ENCODE results near the gene CSAG3.
"Not testable (repeated sequence)": the region's sequence is repeated elsewhere in the genome, so short reads cannot be mapped to it uniquely, and the experiment has no call there.

The CSAG3 gene

DNA sequence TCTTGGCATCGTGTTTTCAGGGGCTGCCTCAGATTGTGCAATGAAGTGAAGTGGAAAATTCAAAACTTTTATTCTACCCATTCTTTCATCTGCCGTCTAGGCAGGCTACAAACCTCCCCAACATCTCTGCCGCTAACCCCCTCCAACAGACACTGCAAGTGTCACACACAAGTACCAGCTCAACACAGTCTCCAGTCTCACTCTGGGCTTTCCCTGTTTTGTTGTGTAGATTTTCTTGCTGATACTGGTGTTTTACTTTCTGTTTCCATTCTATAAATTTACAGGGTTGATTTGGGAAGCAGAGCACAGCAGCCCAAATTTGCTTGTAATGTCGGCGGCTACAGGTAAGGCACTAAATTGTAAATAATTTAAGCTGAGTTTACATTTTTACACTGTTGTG is 4.1 kb upstream of the CSAG3 start:
- H3K27ac ChIP-seq (ENCODE audit: low read depth, low read length); H3K9ac ChIP-seq (ENCODE audit: low read length); H3K4me3 ChIP-seq (ENCODE audit: low read length); H3K4me1 ChIP-seq (ENCODE audit: control insufficient read depth, insufficient read depth, low read length); H3K36me3 ChIP-seq (ENCODE audit: control insufficient read depth, insufficient read depth, low read length); H3K27me3 ChIP-seq (ENCODE audit: control insufficient read depth, insufficient read depth, low read length): not testable (repeated sequence)

DNA sequence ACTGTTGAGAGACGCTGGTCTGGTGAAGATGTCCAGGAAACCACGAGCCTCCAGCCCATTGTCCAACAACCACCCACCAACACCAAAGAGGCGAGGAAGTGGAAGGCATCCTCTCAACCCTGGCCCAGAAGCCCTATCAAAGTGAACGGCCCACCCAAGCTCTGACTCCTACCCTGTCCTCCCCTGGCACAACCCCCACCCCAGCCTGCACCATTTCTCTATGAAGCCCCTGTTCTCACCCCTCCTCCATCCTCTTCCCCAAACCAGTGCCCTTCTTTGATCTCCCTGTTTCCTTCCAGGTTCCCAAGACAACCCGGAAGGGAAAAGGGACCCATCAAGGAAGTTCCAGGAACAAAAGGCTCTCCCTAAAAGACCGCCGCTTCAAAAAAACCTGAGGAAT is 526 bp downstream of the CSAG3 start:
- H3K4me3 ChIP-seq (ENCODE audit: low read length); H3K9ac ChIP-seq (ENCODE audit: low read length); H3K27ac ChIP-seq (ENCODE audit: low read depth, low read length); H3K27me3 ChIP-seq (ENCODE audit: control insufficient read depth, insufficient read depth, low read length); H3K4me1 ChIP-seq (ENCODE audit: control insufficient read depth, insufficient read depth, low read length); H3K36me3 ChIP-seq (ENCODE audit: control insufficient read depth, insufficient read depth, low read length): not testable (repeated sequence)

DNA sequence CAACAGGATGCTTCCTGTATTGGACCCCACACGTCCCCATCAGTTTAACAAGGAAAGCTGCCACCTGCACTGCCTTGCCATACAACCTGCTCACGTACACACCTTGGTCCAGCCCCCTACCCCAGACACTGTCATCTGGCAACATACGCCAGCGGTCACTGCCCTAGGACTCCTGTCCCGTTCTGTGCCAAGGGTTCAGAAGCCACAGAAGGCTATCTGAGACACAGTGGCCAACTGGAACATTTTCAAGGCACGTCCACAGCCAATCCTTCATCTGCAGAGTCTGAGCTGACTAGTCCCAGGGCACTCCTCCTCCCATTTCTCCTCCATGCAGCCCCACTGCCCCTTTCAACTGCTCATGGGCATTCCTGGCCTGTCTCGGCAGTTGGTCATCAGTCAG is 2.6 kb downstream of the CSAG3 start:
- H3K9ac ChIP-seq (ENCODE audit: low read length), result not testable (repeated sequence)

DNA sequence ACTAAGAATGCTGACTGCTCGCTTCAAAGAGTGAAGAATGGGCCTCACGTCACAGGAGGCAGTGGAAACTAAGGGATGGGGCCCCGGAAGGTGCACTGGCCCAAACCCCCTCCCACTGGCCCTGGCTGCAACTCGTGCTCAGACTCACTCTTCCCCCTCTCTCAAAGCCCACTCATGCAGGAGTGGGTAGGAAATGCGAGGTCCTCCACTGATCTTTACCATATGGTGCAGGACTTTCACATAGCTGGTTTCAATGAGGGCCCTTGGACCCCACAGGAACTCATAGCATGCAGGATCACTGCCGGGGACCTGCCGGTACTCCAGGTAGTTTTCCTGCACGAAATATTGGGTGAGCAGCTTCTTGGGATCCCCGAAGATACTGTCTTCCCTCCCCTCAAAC is 7.5 kb downstream of the CSAG3 start:
- H3K36me3 ChIP-seq (ENCODE audit: control insufficient read depth, insufficient read depth, low read length); H3K27ac ChIP-seq (ENCODE audit: low read depth, low read length); H3K4me1 ChIP-seq (ENCODE audit: control insufficient read depth, insufficient read depth, low read length); H3K4me3 ChIP-seq (ENCODE audit: low read length); H3K9ac ChIP-seq (ENCODE audit: low read length); H3K27me3 ChIP-seq (ENCODE audit: control insufficient read depth, insufficient read depth, low read length): not testable (repeated sequence)

More for the DNA sequence above, 2.6 kb downstream of the CSAG3 start:
- not testable (repeated sequence) for H3K4me1 ChIP-seq (ENCODE audit: control insufficient read depth, insufficient read depth, low read length); H3K36me3 ChIP-seq (ENCODE audit: control insufficient read depth, insufficient read depth, low read length); H3K27ac ChIP-seq (ENCODE audit: low read depth, low read length); H3K27me3 ChIP-seq (ENCODE audit: control insufficient read depth, insufficient read depth, low read length); H3K4me3 ChIP-seq (ENCODE audit: low read length)

DNA sequence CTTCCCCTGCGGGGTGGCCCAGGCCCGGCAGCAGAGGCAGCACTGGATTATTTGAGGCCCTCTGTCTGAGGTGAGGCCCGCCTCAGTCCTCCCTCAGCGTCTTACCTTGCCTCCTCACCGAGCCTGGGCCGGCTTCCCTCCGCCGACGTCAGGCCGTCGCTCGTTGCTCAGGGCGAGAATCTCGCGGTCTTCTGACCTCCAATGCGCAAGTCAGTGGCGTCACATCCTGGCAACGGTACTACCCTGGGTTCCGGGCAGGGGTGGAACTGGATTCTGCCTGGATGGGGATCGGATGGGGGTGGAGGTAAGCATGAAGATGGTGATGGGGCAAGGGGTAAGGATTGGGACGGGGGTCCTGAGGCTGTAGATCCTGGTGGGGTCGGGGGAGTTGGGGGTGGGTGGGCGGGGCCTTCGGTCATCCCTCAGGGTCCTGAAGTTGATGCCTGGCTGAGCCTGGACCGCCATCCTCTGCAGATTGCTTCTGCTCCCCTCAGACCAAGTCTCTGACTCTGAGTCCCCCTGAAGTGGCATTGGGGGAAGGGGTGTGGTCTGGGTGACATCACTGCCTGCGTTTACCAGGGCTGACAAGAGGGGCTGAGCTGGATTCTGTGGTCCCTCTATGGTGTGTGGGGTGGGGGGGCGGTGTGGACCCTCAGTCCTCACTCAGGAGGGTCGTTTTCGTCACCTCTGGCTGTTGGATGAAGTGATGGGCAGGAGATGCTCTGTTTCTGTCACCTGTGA is 10.7 kb downstream of the CSAG3 start, which contains the start of gene MAGEA6:
TSS of gene MAGEA6 (minus strand) at position 141 of the 741 bp plus-strand sequence. CDS start 2,039 bp downstream, outside the sequence.
- H3K9ac ChIP-seq (ENCODE audit: low read length); H3K36me3 ChIP-seq (ENCODE audit: control insufficient read depth, insufficient read depth, low read length); H3K4me1 ChIP-seq (ENCODE audit: control insufficient read depth, insufficient read depth, low read length); H3K4me3 ChIP-seq (ENCODE audit: low read length); H3K27ac ChIP-seq (ENCODE audit: low read depth, low read length); H3K27me3 ChIP-seq (ENCODE audit: control insufficient read depth, insufficient read depth, low read length): not testable (repeated sequence)

DNA sequence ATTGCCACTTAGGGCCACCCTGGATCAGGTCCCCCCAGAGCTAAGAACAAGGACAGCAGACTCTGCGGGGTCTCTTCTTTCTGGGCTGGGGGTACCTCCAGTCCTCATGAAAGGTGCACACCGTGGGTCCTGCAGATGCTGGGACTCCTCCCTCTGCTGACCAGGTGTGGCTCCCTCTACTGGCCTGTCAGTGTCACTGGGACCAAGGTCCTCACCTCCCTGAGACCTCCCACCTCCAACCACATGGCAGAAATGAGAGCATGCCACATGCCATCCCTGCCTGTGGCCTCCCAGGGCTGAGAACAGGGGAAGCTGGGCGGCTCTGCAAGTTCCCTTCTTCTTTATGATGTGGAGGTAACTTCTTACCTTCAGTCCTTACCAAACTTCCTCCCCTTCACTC is 28.0 kb downstream of the CSAG3 start:
- not testable (repeated sequence) for H3K27me3 ChIP-seq (ENCODE audit: control insufficient read depth, insufficient read depth, low read length); H3K36me3 ChIP-seq (ENCODE audit: control insufficient read depth, insufficient read depth, low read length); H3K27ac ChIP-seq (ENCODE audit: low read depth, low read length); H3K4me1 ChIP-seq (ENCODE audit: control insufficient read depth, insufficient read depth, low read length); H3K4me3 ChIP-seq (ENCODE audit: low read length); H3K9ac ChIP-seq (ENCODE audit: low read length)

DNA sequence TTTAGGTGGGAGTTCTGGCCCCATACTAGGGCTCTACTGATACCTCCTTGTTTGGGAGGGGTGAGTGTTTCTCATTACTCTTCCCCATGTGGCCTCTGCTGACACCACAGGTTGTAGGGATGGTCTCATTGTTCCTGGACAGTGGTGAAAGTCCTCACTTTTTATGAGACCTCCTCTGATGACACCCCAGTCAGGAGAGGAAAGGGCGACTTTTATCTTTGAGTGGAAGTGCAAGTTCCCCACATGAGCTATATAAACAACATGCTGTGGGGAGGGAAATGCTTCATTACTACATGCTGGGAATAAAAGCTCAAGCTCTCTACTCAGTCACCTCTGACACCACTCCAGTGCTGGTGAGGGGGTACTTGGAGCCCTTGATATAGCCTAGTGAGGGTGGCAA is 39.9 kb downstream of the CSAG3 start:
- Histone ChIP-seq H3K27me3 (ENCODE audit: control insufficient read depth, insufficient read depth, low read length) (no peaks in the 10 kb centered on the region), H3K9ac (ENCODE audit: low read length) (no peak overlapping the region), H3K27ac (ENCODE audit: low read depth, low read length) (no peak overlapping the region), H3K4me1 (ENCODE audit: control insufficient read depth, insufficient read depth, low read length) (no peaks in the 10 kb centered on the region), H3K4me3 (ENCODE audit: low read length) (no peak overlapping the region), H3K36me3 (ENCODE audit: control insufficient read depth, insufficient read depth, low read length) (no peaks in the 10 kb centered on the region)

DNA sequence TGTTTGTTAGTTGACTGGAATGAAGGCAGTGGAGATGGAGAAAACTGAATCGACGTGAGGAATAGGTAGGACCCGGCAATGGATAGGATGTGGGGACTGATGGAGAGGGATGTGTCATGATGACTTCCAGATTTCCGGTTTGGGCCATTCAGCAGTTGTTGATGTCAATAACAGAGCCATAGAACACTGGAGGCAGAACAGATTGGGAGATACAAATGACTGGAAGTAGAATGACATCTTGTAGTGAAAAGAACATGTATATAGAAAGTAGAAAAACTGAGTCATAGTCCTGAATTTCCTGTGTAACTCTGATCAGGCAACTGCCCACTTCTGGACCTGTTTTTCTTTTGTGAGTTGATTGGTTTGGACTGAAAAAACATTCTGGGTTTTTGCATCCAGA is 47.0 kb downstream of the CSAG3 start:
- Histone ChIP-seq H3K27me3 (ENCODE audit: control insufficient read depth, insufficient read depth, low read length) (no peaks in the 10 kb centered on the region), H3K4me3 (ENCODE audit: low read length) (no peak overlapping the region), H3K36me3 (ENCODE audit: control insufficient read depth, insufficient read depth, low read length) (no peaks in the 10 kb centered on the region)

More for the DNA sequence above, 47.0 kb downstream of the CSAG3 start:
- Histone ChIP-seq H3K27ac (ENCODE audit: low read depth, low read length) (no peak overlapping the region), H3K9ac (ENCODE audit: low read length) (no peak overlapping the region), H3K4me1 (ENCODE audit: control insufficient read depth, insufficient read depth, low read length) (no peaks in the 10 kb centered on the region)
